DOHH2 (cell line): ENCODE measurements around the gene SPTBN1.
"Not testable (repeated sequence)": the region's sequence is repeated elsewhere in the genome, so short reads cannot be mapped to it uniquely, and the experiment has no call there.

ENCODE experiments used
- H3F3A ChIP-seq: fragments of 200-600 bp; sonication (generic), shearing (Covaris generic); 2 replicates; pipeline ENCODE4 v1.6.0; 2016; ENCODE audit warnings: antibody characterized with exemption, mild to moderate bottlenecking; ENCODE audit not compliant: control insufficient read depth, insufficient read depth
- H3K27ac ChIP-seq: fragments of 200-600 bp; sonication (generic); 2 replicates; pipeline ENCODE4 v1.5.1; 2014; ENCODE audit warnings: low read depth, mild to moderate bottlenecking, low read length, moderate library complexity
- H3K27me3 ChIP-seq: fragments of 200-600 bp; sonication (generic); 2 replicates; pipeline ENCODE4 v1.6.1; 2014; ENCODE audit warnings: mild to moderate bottlenecking, low read length, mixed read lengths; ENCODE audit not compliant: control insufficient read depth
- H3K36me3 ChIP-seq: fragments of 200-600 bp; sonication (generic); 2 replicates; pipeline ENCODE4 v1.6.1; 2014; ENCODE audit warnings: mild to moderate bottlenecking, low read length, moderate library complexity, mixed read lengths; ENCODE audit not compliant: control insufficient read depth
- H3K4me1 ChIP-seq: fragments of 200-600 bp; sonication (generic); 2 replicates; pipeline ENCODE4 v1.6.1; 2014; ENCODE audit warnings: mild to moderate bottlenecking, low read length, mixed read lengths; ENCODE audit not compliant: control insufficient read depth
- H3K4me2 ChIP-seq: fragments of 200-600 bp; sonication (generic); 2 replicates; pipeline ENCODE4 v1.6.0; 2014; ENCODE audit warnings: mild to moderate bottlenecking, low read length, moderate library complexity
- H3K4me3 ChIP-seq: fragments of 200-600 bp; sonication (generic); 2 replicates; pipeline ENCODE4 v1.5.1; 2014; ENCODE audit warnings: mild to moderate bottlenecking, low read length, mixed read lengths
- H3K79me2 ChIP-seq: fragments of 200-600 bp; sonication (generic); 2 replicates; pipeline ENCODE4 v1.6.1; 2014; ENCODE audit warnings: mild to moderate bottlenecking, low read length, mixed read lengths; ENCODE audit not compliant: control insufficient read depth
- H3K9me2 ChIP-seq: fragments of 200-600 bp; sonication (generic); replicated peaks from 2 replicates; pipeline ENCODE4 v1.6.1; 2014; ENCODE audit warnings: mild to moderate bottlenecking, low read length, mixed read lengths; ENCODE audit not compliant: control insufficient read depth
- H3K9me3 ChIP-seq: fragments of 200-600 bp; sonication (generic); 2 replicates; pipeline ENCODE4 v1.6.1; 2014; ENCODE audit warnings: antibody characterized with exemption, low read length, mixed read lengths; ENCODE audit not compliant: control insufficient read depth, insufficient read depth
- H4K20me1 ChIP-seq: fragments of 200-600 bp; sonication (generic); 2 replicates; pipeline ENCODE4 v1.6.0; 2014; ENCODE audit warnings: low read depth, mild to moderate bottlenecking, antibody characterized with exemption, low read length, moderate library complexity; ENCODE audit not compliant: control insufficient read depth, insufficient read depth
- CTCF ChIP-seq: fragments of 200-600 bp; sonication (generic); IDR thresholded peaks from one replicate; pipeline ENCODE4 v1.5.1; 2014; ENCODE audit warnings: antibody characterized with exemption, mild to moderate bottlenecking, low read depth, low read length; ENCODE audit not compliant: poor library complexity, severe bottlenecking
- EZH2phosphoT487 ChIP-seq: fragments of 200-600 bp; sonication (generic); IDR thresholded peaks from 2 replicates; pipeline ENCODE4 v1.6.1; 2017; ENCODE audit warnings: borderline replicate concordance, mild to moderate bottlenecking, antibody characterized with exemption, low read length, moderate library complexity, mixed read lengths

The SPTBN1 gene

DNA sequence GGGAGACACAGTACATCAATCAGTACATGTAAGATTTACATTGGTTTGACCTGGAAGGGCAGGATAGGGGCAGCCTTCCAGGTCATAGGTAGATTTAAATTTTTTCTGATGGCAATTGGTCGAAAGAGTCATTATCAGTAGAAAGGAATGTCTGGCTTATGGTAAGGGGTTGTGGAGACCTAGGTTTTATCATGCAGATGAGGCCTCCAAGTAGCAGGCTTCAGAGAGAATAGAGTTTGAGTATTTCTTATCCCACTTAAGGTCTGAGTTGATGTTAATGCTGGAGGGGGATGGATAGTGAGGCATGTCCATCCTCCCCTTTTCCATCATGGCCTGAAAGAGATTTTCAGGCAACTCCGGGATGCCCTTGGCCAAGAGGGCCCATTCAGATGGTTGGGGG lies 60.7 kb downstream of the SPTBN1 start:
- H3K27ac ChIP-seq: no peak overlapping the region
- no peaks in the 10 kb centered on the region for H3K79me2 ChIP-seq
- no peaks in the 10 kb centered on the region for H3K27me3 ChIP-seq
- no peaks in the 10 kb centered on the region for H3F3A ChIP-seq
- H3K36me3 ChIP-seq: no peaks in the 10 kb centered on the region
- H4K20me1 ChIP-seq: no peaks in the 10 kb centered on the region
- TF ChIP-seq EZH2phosphoT487: no peak
- no peak for TF ChIP-seq CTCF
- no peak overlapping the region for H3K4me3 ChIP-seq
- no peak overlapping the region for H3K4me2 ChIP-seq
- no peaks in the 10 kb centered on the region for H3K9me2 ChIP-seq
- H3K9me3 ChIP-seq: no peaks in the 10 kb centered on the region
- no peaks in the 10 kb centered on the region for H3K4me1 ChIP-seq

DNA sequence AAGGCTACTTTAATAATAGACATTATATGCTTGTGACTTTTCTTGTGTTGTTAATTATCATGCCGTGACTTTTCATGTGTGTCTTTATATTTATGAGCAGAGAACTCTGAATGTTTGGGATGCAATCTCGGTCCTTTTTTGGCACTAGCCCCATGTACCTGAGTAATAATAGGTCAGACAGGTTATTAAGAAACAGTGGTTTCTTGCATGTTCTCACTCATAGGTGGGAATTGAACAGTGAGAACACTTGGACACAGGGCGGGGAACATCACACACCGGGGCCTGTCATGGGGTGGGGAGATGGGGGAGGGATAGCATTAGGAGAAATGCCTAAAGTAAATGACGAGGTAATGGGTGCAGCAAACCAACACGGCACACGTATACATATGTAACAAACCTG lies 61.9 kb downstream of the SPTBN1 start:
- not testable (repeated sequence) for H3K36me3 ChIP-seq, H3F3A ChIP-seq, H3K4me2 ChIP-seq, H3K4me1 ChIP-seq, H4K20me1 ChIP-seq, H3K9me2 ChIP-seq, H3K9me3 ChIP-seq, H3K27ac ChIP-seq, H3K4me3 ChIP-seq, H3K79me2 ChIP-seq, H3K27me3 ChIP-seq

DNA sequence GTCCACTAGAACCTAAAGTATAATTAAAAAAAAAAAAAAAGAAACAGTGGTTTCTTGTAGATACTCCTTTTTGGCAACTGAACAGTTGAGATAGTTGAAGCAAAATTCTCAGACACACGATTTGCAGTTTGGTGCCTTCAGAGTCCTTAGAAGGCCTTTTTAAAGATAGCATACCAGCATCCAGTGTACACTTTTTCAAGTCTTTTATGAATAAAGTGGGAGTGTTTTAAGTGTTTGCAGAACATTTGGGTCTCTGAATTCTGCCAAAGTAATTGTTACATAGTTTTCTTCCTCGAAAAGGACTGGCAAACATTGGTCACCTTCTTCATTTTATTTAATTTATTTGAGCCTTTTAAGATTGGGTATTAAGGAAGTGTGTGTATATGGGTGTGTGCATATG lies 62.3 kb downstream of the SPTBN1 start:
- H3K27ac ChIP-seq: no peak overlapping the region
- no peak for TF ChIP-seq CTCF
- no peak for TF ChIP-seq EZH2phosphoT487
- no peaks in the 10 kb centered on the region for H3K27me3 ChIP-seq
- no peak overlapping the region for H3K4me3 ChIP-seq
- no peaks in the 10 kb centered on the region for H3K9me3 ChIP-seq
- no peaks in the 10 kb centered on the region for H4K20me1 ChIP-seq
- H3F3A ChIP-seq: no peaks in the 10 kb centered on the region
- H3K4me1 ChIP-seq: no peaks in the 10 kb centered on the region
- H3K4me2 ChIP-seq: no peak overlapping the region
- no peaks in the 10 kb centered on the region for H3K79me2 ChIP-seq
- no peaks in the 10 kb centered on the region for H3K36me3 ChIP-seq
- no peaks in the 10 kb centered on the region for H3K9me2 ChIP-seq

GRCh38 chr2:54519841-54520459 lies 63.8 kb downstream of the SPTBN1 start:
- no peak overlapping the region for H3K4me2 ChIP-seq
- H4K20me1 ChIP-seq: no peaks in the 10 kb centered on the region
- H3K9me3 ChIP-seq: no peaks in the 10 kb centered on the region
- H3F3A ChIP-seq: no peaks in the 10 kb centered on the region
- no peak overlapping the region for H3K27ac ChIP-seq
- H3K79me2 ChIP-seq: no peaks in the 10 kb centered on the region
- TF ChIP-seq CTCF (no peak), EZH2phosphoT487 (no peak)
- no peak overlapping the region for H3K4me3 ChIP-seq
- H3K36me3 ChIP-seq: no peaks in the 10 kb centered on the region
- H3K9me2 ChIP-seq: no peaks in the 10 kb centered on the region
- H3K27me3 ChIP-seq: no peaks in the 10 kb centered on the region
- no peaks in the 10 kb centered on the region for H3K4me1 ChIP-seq
